Lower lobe of right lung (tissue), 2 donors: Measurements from ENCODE around the gene COL11A2. TPM values are rescaled to one million over a fixed set of nuclear protein-coding genes. Genes with fewer than 3 reads are reported as not detected.

Experiments
- ATAC-seq, 2 donors: fragments of 200-7000 bp; cut with Tn5 transposase; one replicate each; pipeline ENCODE4 v1.9.1; 2020 to 2022; ENCODE audit warnings: mild to moderate bottlenecking in 2 of 2, moderate library complexity in 2 of 2
- DNase-seq: peaks from one replicate; pipeline ENCODE4 v3.0.0-alpha.2; 2020
- H3K27ac ChIP-seq: fragments of 200-600 bp; one replicate; pipeline ENCODE4 v1.8.0; 2022
- H3K27me3 ChIP-seq: fragments of 200-600 bp; one replicate; pipeline ENCODE4 v1.8.0; 2022; ENCODE audit warnings: low read depth
- H3K36me3 ChIP-seq: fragments of 200-600 bp; one replicate; pipeline ENCODE4 v1.8.0; 2022; ENCODE audit warnings: mild to moderate bottlenecking
- H3K4me1 ChIP-seq: fragments of 200-600 bp; one replicate; pipeline ENCODE4 v1.8.0; 2022
- H3K4me3 ChIP-seq: fragments of 200-600 bp; one replicate; pipeline ENCODE4 v1.8.0; 2022; ENCODE audit warnings: mild to moderate bottlenecking
- H3K9me3 ChIP-seq: fragments of 200-600 bp; one replicate; pipeline ENCODE4 v1.8.0; 2022
- intact Hi-C: fragments of 100-400 bp; cut with DNase I; formaldehyde crosslinking; loops from one replicate; pipeline ENCODE4 v1.11.0; 2022
- total RNA-seq: library from RNA; stranded (reverse); fragmentation: NEBNext Ultra II Directional; extraction: Animal tissue kit (Norgen Biotek cat#: 25700); gene quantifications from one replicate; pipeline ENCODE4 v1.2.1, GENCODE V29; 2021
- TF ChIP-seq, protein P1 (sequence below): fragments of 200-600 bp; IDR thresholded peaks from one replicate; pipeline ENCODE4 v1.8.0; 2022; ENCODE audit warnings: antibody characterized with exemption, mild to moderate bottlenecking
- donor health status: DM: no; HTN: yes; CAD: no; lungs with severe emphysema.

COL11A2 gene
- total RNA-seq, 1 donor from 2014 or later: 0.77 TPM

DNA sequence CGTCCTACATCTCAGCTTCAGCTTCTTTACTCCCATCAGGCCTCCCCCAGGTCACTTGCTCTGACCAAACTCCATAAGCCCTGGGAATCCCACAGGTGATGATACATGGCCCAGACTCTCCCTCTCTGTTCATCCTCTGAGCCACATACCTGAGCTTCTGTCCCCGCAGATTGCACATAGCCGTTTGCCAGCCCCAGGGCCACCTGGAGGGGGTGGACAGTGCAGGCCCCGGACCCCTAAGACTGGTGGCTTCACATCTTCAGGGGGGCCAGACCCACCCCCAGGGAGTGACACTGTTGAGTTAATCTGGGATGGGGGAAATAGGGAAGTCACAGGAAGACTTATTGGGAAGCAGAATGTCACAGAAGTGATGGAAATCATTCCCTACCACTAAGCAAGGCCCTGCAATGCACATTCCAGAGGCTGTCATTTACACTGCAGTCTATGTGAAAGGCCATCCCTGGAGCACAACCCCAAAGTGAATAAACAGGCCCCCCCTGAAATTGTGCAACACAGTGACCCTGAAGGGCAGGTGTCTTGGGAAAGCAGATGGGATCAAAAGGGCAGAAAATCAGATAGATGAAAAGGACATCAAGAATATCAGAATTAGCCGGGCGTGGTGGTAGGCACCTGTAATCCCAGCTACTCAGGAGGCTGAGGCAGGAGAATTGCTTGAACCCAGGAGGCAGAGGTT, 6.0 kb upstream of the COL11A2 start:
- Histone ChIP-seq H3K4me3 (no peak overlapping the region), H3K36me3 (peaks cover 51% of the 10 kb centered on the region), H3K27ac (no peak overlapping the region), H3K4me1 (peaks cover 46% of the 10 kb centered on the region), H3K9me3 (no peaks in the 10 kb centered on the region), H3K27me3 (no peaks in the 10 kb centered on the region)
- intact Hi-C loops: no loop called here
- DNase-seq (no peak), ATAC-seq (no peak)
- TF ChIP-seq, protein P1, sequence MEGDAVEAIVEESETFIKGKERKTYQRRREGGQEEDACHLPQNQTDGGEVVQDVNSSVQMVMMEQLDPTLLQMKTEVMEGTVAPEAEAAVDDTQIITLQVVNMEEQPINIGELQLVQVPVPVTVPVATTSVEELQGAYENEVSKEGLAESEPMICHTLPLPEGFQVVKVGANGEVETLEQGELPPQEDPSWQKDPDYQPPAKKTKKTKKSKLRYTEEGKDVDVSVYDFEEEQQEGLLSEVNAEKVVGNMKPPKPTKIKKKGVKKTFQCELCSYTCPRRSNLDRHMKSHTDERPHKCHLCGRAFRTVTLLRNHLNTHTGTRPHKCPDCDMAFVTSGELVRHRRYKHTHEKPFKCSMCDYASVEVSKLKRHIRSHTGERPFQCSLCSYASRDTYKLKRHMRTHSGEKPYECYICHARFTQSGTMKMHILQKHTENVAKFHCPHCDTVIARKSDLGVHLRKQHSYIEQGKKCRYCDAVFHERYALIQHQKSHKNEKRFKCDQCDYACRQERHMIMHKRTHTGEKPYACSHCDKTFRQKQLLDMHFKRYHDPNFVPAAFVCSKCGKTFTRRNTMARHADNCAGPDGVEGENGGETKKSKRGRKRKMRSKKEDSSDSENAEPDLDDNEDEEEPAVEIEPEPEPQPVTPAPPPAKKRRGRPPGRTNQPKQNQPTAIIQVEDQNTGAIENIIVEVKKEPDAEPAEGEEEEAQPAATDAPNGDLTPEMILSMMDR: no peak

DNA sequence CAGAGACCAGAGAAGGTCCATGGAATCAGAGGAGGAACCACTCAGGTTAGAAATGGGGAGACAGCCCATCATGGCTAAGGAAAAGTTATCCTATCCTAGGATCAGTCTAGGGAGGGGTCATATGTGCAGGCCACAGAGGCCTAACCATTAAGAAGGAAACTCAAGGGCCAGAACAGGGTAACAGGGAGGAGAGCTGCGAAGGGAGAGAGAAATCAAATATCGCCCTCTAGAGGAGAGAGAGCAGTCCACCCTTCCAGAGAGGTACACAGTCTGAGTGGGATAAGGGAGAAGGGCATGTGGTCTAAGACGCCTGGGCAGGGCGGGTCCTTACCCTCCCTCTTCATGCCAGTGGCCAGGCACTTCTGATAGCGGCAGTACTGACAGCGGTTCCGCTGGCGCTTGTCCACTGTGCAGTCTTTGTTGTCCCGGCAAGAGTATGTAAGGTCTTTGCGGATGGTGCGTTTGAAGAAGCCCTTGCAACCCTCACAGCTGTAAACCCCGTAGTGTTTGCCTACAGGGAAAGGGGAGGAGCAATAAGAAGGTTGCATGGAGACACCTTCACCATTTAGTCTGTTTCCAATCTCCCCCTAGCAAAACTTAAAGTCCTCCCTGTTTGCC, 5.3 kb upstream of the COL11A2 start:
- Histone ChIP-seq H3K27ac (no peak overlapping the region), H3K9me3 (no peaks in the 10 kb centered on the region), H3K36me3 (peaks cover 43% of the 10 kb centered on the region), H3K27me3 (no peaks in the 10 kb centered on the region), H3K4me3 (no peak overlapping the region), H3K4me1 (peaks cover 44% of the 10 kb centered on the region)
- DNase-seq: peak; percentile 69
- peak; percentile 36 to 57 for ATAC-seq
- TF ChIP-seq, protein P1: peak; percentile 69
- intact Hi-C loops: no loop called here

DNA sequence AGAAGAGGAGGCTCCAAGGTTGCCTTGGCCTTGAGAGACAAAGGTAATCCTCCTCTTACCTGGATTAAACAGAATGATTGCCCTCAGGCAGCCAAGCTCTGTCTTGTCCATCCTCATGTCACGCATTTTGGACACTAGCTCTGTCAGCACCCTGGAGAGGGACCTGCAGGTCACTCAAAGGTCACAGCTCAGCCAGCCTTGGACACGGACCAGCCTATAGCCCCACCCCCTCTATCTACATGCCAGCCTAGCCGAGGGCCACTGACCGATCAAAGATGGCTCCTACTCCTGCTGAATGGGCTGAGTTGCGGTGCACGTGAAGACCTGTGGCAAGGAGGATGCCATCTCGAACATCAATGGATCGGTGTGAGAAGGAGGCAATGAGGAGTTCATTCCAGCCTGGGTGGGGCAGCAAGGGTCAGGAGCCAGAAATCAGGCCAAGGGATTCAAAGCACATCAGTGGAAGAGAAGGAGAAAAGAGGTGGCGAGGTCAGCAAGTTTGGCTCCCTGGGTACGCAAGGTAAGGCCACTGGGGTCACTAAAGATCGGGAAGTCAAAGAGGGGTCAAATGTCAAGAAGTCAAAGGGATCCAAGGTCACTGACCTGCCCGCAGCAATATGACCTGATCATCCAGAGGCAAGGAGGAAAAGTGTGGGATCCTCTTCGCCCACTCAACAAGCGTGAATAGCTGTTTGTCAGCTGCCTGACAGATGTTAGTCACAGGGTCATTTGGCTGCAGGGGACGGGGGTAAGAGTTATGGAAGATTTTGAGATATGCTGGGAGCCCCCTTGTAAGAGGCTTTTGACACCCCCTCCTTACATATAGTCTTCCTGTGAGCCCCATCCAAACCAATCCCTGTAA, 3.3 kb upstream of the COL11A2 start:
- ATAC-seq: no peak
- no peak for DNase-seq
- H3K9me3 ChIP-seq: no peaks in the 10 kb centered on the region
- H3K36me3 ChIP-seq: peaks cover 37% of the 10 kb centered on the region
- peaks cover 18% of the 10 kb centered on the region for H3K27me3 ChIP-seq
- TF ChIP-seq, protein P1: no peak
- no peak overlapping the region for H3K27ac ChIP-seq
- intact Hi-C loops: no loop called here
- no peak overlapping the region for H3K4me3 ChIP-seq
- peaks cover 44% of the 10 kb centered on the region for H3K4me1 ChIP-seq

DNA sequence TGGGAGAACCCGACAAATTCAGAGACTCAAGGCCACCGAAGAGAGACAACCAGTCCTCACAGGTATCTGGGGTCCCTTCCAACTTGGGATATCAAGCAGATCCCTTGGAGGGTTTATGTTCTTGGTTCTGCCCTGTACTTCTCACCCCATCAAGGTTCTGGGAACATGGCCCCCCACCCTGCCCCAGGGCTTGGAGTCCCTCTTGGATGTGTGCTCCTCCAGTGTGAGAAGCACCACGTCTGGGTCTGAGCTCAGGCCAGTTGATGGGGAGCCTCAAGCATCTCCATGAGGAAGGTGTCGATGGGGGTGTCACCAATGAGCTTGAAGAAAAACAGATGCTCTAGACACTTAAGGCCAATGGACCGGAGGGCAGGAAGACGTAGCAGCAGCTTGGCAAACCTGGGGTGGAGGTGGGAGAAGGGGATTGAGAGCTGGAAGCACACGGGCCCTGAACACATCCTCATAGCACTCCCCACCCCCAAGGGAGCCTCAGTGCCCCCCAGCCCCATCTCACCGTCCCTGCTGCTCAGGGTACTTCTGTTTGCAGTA, 2.2 kb upstream of the COL11A2 start:
- no peaks in the 10 kb centered on the region for H3K9me3 ChIP-seq
- H3K27me3 ChIP-seq: peaks cover 20% of the 10 kb centered on the region
- intact Hi-C loops: no loop called here
- ATAC-seq (no peak), DNase-seq (no peak)
- H3K36me3 ChIP-seq: peaks cover 37% of the 10 kb centered on the region
- H3K4me3 ChIP-seq: no peak overlapping the region
- TF ChIP-seq, protein P1: no peak
- no peak overlapping the region for H3K27ac ChIP-seq
- H3K4me1 ChIP-seq: peaks cover 43% of the 10 kb centered on the region

DNA sequence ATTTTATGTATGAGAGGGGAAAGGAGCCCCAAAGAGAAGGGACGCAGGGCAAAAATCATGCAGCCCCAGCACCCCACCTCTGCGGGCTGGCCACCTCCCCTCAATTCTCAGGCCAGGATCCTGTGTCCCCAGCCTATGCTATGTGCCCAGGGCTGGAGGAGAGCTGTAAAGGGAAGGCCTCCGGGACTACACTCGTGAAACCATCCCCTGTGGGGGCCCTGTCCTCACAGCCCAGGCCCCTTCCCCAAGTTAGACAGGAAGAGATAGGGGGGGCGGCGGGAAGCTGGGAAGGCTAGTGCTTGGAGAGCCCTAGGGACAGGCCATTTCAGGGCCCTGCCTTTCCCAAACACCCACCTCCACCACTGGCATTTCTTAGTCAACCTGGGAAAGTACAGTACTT, 1.4 kb upstream of the COL11A2 start:
- no peak overlapping the region for H3K27ac ChIP-seq
- peaks cover 37% of the 10 kb centered on the region for H3K36me3 ChIP-seq
- peak overlapping the region; percentile 48 for H3K4me3 ChIP-seq
- H3K4me1 ChIP-seq: peaks cover 34% of the 10 kb centered on the region
- peaks cover 27% of the 10 kb centered on the region for H3K27me3 ChIP-seq
- H3K9me3 ChIP-seq: no peaks in the 10 kb centered on the region
- no peak for DNase-seq
- TF ChIP-seq, protein P1: no peak
- ATAC-seq: no peak
- intact Hi-C loops: no loop called here
